NCI-H510A (cell line): Measurements from ENCODE around the gene PNKP.

Experiments used
- DNase-seq: peaks from one replicate; lab custom pipeline; 2025; lab: John Stamatoyannopoulos, UW

Gene PNKP

DNA sequence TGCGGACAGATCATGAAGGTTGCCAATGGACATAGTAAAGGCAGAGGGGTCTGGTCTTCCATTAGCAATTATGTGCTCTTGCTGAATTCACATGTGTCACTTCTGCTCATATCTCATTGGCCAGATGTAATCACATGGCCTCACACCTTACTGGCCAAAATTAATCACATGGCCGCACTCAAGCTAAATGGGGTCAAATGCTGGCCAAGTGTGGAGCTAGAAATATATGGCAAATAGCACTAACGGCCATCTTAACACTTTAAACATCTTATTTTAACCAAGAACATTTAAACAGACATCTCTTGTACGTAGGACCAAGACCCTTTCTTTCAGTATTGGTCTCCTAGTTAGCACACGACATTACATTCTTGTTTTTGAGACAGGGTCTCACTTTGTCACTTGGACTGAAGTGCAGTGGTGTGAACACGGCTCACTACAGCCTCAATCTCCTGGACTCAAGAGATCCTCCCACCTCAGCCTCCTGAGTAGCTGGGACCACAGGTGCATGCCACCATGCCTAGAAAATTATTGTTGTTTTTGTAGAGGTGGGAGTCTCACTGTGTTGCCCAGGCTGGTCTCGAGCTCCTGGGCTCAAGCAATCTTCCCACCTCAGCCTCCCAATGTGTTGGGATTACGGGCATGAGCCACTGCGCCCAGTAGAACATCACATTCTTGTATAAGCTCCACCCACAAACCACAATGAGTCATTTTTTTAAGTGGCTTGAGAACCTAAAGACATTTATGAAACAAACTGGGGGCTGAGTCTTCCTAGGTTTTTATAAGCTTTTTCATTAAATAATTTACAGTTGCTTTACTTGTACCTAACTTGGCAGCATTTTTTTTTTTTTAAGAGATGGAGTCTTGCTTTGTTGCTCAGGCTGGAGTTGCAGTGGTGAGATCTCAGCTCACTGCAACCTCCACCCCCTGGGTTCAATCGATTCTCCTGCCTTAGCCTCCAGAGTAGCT, 19.4 kb downstream of the PNKP start:
- DNase-seq = no peak

- DNase-seq = no peak
These were observed 21.0 kb downstream of the PNKP start for GRCh38 chr19:49846408-49846807.

- DNase-seq = no peak
These were observed 22.0 kb downstream of the PNKP start for GRCh38 chr19:49845414-49845813.

- DNase-seq = no peak
These were observed 23.0 kb downstream of the PNKP start for GRCh38 chr19:49844138-49845095.

DNA sequence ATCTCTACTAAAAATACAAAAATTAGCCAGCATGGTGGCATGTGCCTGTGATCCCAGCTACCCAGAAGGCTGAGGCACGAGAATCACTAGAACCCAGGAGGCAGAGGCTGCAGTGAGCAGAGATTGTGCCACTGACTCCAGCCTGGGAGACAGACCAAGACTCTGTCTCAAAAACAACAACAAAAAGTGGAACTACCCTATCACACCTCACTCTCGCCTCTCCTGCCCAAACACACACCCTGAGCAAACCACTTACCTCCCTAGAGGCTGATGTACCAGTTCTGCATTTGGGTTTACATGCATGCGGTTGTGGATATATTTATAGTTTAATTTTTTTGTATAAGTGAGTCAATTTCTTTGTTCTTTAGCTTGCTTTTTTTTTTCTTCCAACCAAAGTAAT, 24.1 kb downstream of the PNKP start:
- no peak for DNase-seq

GRCh38 chr19:49840736-49841249, 26.6 kb downstream of the PNKP start:
- no peak for DNase-seq

GRCh38 chr19:49840321-49840720, 27.1 kb downstream of the PNKP start:
- DNase-seq = no peak

GRCh38 chr19:49839713-49840112, 27.7 kb downstream of the PNKP start:
- DNase-seq = no peak

DNA sequence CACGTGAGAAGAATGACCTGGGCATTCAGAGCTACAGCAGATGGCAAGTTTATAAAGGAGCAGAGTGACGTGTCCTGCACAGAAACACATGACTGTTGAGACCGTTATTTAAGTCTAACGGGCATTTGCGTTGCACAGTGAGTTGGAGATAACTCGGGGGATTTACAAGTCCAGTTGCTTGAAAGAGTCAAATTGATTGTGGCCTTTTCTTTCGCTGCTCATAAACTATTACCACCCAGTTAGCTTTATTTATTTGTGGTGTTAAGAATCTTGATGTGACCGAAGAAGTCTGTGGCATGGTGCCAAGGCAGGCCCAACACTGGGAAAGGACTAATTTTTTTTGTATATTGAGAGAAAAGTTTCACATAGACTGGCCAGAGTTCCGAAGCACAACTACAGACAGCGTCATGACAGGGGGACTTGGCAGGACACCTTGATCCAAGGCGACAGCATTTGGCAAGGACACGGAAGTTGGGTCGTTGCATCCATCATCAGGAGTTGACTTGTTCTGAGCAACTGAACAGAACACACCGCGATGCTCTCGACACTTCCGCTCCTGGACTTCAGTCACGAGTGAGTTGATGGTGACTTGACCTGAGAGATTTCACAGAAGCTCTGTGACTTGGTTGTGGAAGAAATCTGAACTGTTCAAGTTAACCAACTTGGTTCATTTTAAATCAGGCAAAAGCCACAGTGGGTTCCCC, 28.3 kb downstream of the PNKP start:
- DNase-seq = no peak

DNA sequence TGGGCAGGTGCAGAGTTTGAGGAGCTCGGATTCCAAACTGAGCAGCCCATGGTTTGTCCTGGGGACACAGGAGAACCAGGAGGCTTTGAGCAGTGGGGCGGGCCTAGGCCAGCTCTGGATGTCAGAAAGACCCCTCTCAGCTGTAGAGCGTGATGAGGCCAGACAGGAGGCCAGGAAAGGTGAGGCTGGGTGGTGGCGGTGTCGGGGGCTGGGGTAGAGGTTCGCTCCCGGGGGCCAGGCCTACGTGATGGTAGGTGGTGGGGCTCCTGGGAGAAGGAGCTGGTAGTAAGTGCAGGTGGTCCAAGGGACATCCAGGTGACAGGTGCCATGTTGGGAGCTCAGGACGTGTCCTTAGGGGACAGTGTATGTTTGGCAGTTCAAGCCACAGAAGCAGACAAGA, 30.0 kb downstream of the PNKP start:
- DNase-seq = no peak

GRCh38 chr19:49837009-49837310, 30.4 kb downstream of the PNKP start:
- DNase-seq = no peak

DNA sequence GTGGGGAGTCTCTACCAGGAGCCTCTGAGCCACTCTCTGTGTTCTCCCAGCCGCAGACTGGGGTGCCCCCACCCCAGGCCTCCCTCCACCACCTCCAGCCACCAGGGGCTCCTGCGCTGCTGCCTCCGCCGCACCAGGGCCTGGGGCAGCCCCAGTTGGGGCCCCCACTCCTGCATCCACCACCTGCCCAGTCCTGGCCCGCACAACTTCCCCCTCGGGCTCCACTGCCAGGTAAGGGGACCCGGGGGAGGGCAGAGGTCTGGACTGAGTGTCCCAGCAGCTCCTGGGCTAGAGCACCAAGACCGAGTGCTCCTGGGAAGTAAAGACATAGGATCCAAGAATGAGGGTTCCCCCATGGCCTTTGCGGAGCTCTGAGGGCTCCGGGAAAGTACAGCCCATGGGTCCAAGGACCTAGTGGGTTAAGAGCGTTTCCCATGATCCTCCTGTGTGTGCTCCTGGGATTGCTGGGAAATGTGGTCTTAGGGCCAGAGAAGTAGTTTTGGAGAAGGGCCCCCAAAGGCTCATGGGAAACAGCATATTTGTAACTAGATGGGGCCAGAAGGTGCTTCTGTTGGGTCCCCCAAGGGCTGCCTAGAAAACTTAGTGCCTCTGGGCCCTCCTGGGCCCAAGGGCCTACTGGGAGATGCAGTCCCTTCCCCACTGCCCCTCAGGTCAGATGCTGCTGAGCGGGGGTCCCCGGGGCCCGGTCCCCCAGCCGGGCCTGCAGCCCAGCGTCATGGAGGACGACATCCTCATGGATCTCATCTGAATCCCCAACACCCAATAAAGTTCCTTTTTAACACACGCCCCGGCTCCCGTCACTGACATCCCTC, 31.0 kb downstream of the PNKP start:
- DNase-seq = no peak

- no peak for DNase-seq
These were observed 31.8 kb downstream of the PNKP start for GRCh38 chr19:49835562-49835961.

- DNase-seq = no peak
These were observed 33.8 kb downstream of the PNKP start for GRCh38 chr19:49833599-49833998.

DNA sequence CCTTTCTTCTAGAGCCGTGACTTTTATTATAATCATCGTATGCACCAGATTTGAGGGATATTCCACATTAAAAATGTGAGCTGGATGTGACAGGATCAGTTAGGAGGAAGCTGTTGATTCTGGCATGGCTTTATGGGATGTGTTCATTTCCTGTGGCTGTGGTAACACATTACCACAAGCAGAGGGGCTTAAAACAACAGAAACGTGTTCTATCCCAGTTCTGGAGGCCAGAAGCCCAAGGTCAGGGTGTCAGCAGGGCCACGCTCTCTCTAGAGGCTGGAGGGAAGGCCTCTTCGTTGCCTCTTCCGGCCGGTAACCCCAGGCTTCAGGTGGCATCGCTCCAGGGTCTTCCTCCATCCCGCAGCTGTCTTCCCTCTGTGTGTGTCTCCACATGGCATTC, 34.8 kb downstream of the PNKP start:
- DNase-seq = no peak

DNA sequence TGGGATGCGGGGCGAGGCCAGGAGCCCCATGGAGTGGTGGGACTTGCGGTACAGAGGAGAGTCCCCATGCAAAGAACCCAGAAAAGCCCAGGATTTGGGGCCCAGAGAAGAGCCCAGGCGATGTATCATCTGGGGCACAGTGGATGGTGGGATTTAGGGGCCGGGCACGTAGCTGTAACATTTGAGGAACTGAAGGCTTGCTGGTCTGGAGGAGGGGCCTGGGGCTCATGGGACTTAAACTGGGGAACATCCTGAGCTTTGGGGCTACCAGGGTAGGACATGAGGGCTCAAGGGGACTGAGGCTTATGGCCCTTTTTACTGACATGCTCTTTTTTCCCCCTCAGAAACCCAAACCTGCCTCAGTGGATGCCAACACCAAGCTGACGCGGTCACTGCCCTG, 35.8 kb downstream of the PNKP start:
- no peak for DNase-seq

DNA sequence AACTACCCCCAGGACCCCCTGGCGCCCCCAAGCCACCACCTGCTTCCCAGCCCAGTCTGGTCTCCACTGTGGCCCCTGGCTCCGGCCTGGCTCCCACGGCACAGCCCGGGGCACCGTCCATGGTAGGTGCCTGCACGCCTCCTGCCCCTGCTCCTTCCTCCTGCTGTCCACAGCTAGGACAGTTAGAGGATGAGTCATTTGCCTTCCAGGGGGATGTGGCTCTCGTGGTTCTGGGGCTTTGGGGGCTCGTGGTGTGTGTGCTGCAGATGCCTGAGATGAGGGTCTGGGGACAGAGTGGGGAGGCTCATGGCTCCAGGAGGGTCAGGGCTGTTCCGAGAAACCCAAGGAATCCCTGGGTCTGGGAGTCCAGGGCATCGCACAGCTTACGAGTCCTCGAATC, 36.6 kb downstream of the PNKP start:
- no peak for DNase-seq

DNA sequence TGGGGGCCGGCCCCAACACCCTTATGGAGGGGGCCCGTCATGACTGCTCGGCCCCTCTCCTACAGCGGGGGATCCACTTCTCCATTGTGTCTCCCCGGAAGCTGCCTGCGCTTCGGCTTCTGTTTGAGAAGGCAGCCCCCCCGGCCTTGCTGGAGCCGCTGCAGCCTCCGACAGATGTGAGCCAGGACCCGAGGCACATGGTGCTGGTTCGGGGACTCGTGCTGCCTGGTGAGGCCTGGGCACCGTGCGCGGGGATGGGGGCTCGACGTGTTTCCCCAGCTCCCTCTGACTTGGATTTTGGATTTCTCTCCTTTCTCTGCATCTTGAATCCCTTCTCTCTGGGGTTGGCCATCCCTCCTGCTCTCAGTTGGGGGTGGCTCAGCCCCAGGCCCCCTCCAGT, 37.7 kb downstream of the PNKP start:
- no peak for DNase-seq

- no peak for DNase-seq
These were observed 38.2 kb downstream of the PNKP start for GRCh38 chr19:49829200-49829599.

DNA sequence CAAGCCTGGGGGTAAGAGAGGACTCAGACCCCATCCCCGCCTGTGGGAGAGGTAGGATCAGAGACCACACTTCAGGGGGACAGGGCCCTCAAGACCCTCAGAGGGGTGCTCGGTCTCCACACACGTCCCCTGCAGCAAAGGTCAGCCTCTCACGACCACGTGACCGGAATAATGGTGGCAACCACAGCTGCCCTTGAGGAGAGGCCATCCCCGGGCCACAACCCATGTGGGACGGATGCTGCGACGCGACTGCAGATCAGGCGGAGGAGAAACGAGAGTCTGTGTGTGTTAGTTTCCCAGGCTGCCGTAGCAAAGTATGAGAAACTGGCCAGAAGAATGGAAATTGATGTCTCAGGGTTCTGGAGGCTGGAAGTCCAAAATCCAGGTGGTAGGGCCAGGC, 40.3 kb downstream of the PNKP start:
- DNase-seq = no peak

GRCh38 chr19:49824662-49825061, 42.7 kb downstream of the PNKP start:
- no peak for DNase-seq
